HepG2 (cell line): ENCODE results near the gene LMOD1. TPM values are rescaled to one million over a fixed set of nuclear protein-coding genes. Genes with fewer than 3 reads are reported as not detected.

Experiments
- ARNT2 ChIP-seq: sonication (generic); formaldehyde crosslinking; IDR thresholded peaks from 2 replicates; pipeline ENCODE4 v1.8.0; 2022; ENCODE audit warnings: mild to moderate bottlenecking, low read depth, missing genetic modification reagents, moderate library complexity
- CEBPG ChIP-seq: IDR thresholded peaks from 2 replicates; pipeline ENCODE4 v1.6.1; 2016
- HNRNPL ChIP-seq: fragments of 200-400 bp; formaldehyde crosslinking; IDR thresholded peaks from 2 replicates; pipeline ENCODE4 v1.6.1; 2017; ENCODE audit warnings: mild to moderate bottlenecking, low read depth, low read length
- SMC3 ChIP-seq: IDR thresholded peaks from 2 replicates; pipeline ENCODE4 v1.6.1; 2011; ENCODE audit warnings: low read length, improper control_type of control experiment
- polyA plus RNA-seq, 8 experiments: library from polyadenylated mRNA; depleted of rRNA in 3 of 8; stranded (reverse) in 7 of 8; unstranded in 1 of 8; fragments of >200 nt; fragmentation: Illumina TruSeq in 4 of 8; extraction: Trizol in 4 of 8; gene quantifications; 2 replicates each; pipeline versions ENCODE4 v1.2.1 to v1.2.3, GENCODE V29; 2011 to 2016; ENCODE audit warnings: low read depth in 4 of 8, missing spikeins in 1 of 8, mixed read lengths in 1 of 8; ENCODE audit not compliant: insufficient read depth in 1 of 8
- total RNA-seq, 5 experiments: library from RNA; depleted of rRNA; stranded (reverse); fragments of >200 nt; fragmentation: Illumina TruSeq; extraction: Trizol; gene quantifications; 2 replicates each; pipeline ENCODE4 v1.2.3, GENCODE V29; 2016; ENCODE audit warnings: low read depth in 1 of 5
- TF ChIP-seq, protein P1 (sequence below): sonication (generic); formaldehyde crosslinking; IDR thresholded peaks from 2 replicates; pipeline ENCODE4 v1.5.1; 2020; ENCODE audit warnings: mild to moderate bottlenecking, missing genetic modification reagents, moderate library complexity
- TF ChIP-seq, protein P2 (sequence below): sonication (generic); formaldehyde crosslinking; IDR thresholded peaks from 2 replicates; pipeline ENCODE4 v1.4.0; 2020; ENCODE audit warnings: mild to moderate bottlenecking, missing genetic modification reagents, borderline replicate concordance
- TF ChIP-seq, protein P3 (sequence below): sonication (generic); formaldehyde crosslinking; IDR thresholded peaks from 2 replicates; pipeline ENCODE4 v1.4.0; 2020; ENCODE audit warnings: mild to moderate bottlenecking, missing genetic modification reagents
- TF ChIP-seq, protein P4 (sequence below): sonication (generic); formaldehyde crosslinking; IDR thresholded peaks from 2 replicates; pipeline ENCODE4 v1.4.0; 2020; ENCODE audit warnings: mild to moderate bottlenecking, missing genetic modification reagents
- TF ChIP-seq, protein P5 (sequence below): sonication (generic); formaldehyde crosslinking; IDR thresholded peaks from 2 replicates; pipeline ENCODE4 v1.4.0; 2020; ENCODE audit warnings: missing genetic modification reagents, borderline replicate concordance
- TF ChIP-seq, protein P6 (sequence below): sonication (generic); formaldehyde crosslinking; IDR thresholded peaks from 2 replicates; pipeline ENCODE4 v1.4.0; 2020; ENCODE audit warnings: missing genetic modification reagents, mild to moderate bottlenecking, borderline replicate concordance
- TF ChIP-seq, protein P7 (sequence below), 2 experiments: sonication (generic) in 1 of 2; formaldehyde crosslinking in 1 of 2; IDR thresholded peaks; 2 replicates each; pipeline versions ENCODE4 v1.5.1 to v1.6.1; 2011 to 2020; ENCODE audit warnings: borderline replicate concordance in 1 of 2, low read depth in 1 of 2, low read length in 1 of 2, mild to moderate bottlenecking in 1 of 2, missing genetic modification reagents in 1 of 2, moderate library complexity in 1 of 2

Gene LMOD1
- total and polyA plus RNA-seq, 2 of the 13 experiments (the other 11 are each of a cell fraction or from before 2014, with no cell fraction given): not detected

DNA sequence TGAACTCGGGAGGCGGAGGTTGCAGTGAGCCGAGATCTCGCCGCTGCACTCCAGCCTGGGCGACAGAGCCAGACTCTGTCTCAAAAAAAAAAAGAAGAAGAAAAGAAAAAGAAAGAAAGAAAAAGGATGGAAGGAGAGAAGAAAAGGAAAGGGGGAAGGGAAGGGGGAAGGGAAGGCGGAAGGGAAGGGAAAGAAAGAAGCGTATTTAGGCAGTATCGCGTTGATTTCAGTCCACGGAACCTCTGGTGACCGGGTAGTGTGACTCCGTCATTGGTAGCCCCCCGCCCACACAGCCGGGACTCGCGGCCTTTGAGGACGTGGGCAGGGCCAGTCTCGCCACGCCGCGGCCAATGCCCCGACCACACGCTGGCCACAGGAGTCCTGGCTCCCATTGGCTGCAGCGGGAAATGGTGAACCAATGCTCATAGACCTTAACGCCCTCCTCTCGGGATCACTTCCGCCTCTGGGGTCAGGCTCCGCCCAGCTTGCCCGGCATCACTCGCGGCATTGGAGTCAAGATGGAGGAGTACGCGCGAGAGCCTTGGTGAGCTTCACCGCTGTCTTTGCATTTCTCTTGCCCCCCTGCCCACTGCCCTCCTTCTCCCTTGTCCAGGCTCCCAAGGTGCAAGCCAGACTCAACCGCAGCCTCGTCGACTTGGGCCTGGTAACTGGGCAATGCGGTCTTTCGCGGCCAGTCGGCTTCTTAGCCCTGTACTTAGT, 8.8 kb upstream of the LMOD1 start, which contains the start of gene TIMM17A (continued):
- TF ChIP-seq, protein P1, sequence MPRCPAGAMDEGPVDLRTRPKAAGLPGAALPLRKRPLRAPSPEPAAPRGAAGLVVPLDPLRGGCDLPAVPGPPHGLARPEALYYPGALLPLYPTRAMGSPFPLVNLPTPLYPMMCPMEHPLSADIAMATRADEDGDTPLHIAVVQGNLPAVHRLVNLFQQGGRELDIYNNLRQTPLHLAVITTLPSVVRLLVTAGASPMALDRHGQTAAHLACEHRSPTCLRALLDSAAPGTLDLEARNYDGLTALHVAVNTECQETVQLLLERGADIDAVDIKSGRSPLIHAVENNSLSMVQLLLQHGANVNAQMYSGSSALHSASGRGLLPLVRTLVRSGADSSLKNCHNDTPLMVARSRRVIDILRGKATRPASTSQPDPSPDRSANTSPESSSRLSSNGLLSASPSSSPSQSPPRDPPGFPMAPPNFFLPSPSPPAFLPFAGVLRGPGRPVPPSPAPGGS (CRISPR knock-in tag): peak; percentile 76
- TF ChIP-seq CEBPG (CRISPR knock-in tag) (peak; percentile 43; the same call in 1 of the 2 replicates), HNRNPL (0 out of 2 replicates have a peak, but pooled peaks have one; percentile 41), ARNT2 (CRISPR knock-in tag) (no peak; the same call in 1 of the 2 replicates), SMC3 (no peak)
- TF ChIP-seq, protein P2, sequence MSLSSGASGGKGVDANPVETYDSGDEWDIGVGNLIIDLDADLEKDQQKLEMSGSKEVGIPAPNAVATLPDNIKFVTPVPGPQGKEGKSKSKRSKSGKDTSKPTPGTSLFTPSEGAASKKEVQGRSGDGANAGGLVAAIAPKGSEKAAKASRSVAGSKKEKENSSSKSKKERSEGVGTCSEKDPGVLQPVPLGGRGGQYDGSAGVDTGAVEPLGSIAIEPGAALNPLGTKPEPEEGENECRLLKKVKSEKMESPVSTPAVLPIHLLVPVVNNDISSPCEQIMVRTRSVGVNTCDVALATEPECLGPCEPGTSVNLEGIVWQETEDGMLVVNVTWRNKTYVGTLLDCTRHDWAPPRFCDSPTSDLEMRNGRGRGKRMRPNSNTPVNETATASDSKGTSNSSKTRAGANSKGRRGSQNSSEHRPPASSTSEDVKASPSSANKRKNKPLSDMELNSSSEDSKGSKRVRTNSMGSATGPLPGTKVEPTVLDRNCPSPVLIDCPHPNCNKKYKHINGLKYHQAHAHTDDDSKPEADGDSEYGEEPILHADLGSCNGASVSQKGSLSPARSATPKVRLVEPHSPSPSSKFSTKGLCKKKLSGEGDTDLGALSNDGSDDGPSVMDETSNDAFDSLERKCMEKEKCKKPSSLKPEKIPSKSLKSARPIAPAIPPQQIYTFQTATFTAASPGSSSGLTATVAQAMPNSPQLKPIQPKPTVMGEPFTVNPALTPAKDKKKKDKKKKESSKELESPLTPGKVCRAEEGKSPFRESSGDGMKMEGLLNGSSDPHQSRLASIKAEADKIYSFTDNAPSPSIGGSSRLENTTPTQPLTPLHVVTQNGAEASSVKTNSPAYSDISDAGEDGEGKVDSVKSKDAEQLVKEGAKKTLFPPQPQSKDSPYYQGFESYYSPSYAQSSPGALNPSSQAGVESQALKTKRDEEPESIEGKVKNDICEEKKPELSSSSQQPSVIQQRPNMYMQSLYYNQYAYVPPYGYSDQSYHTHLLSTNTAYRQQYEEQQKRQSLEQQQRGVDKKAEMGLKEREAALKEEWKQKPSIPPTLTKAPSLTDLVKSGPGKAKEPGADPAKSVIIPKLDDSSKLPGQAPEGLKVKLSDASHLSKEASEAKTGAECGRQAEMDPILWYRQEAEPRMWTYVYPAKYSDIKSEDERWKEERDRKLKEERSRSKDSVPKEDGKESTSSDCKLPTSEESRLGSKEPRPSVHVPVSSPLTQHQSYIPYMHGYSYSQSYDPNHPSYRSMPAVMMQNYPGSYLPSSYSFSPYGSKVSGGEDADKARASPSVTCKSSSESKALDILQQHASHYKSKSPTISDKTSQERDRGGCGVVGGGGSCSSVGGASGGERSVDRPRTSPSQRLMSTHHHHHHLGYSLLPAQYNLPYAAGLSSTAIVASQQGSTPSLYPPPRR (CRISPR knock-in tag): no peak
- TF ChIP-seq, protein P3, sequence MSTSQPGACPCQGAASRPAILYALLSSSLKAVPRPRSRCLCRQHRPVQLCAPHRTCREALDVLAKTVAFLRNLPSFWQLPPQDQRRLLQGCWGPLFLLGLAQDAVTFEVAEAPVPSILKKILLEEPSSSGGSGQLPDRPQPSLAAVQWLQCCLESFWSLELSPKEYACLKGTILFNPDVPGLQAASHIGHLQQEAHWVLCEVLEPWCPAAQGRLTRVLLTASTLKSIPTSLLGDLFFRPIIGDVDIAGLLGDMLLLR (CRISPR knock-in tag): peak; percentile 47; the same call in 1 of the 2 replicates
- TF ChIP-seq, protein P4, sequence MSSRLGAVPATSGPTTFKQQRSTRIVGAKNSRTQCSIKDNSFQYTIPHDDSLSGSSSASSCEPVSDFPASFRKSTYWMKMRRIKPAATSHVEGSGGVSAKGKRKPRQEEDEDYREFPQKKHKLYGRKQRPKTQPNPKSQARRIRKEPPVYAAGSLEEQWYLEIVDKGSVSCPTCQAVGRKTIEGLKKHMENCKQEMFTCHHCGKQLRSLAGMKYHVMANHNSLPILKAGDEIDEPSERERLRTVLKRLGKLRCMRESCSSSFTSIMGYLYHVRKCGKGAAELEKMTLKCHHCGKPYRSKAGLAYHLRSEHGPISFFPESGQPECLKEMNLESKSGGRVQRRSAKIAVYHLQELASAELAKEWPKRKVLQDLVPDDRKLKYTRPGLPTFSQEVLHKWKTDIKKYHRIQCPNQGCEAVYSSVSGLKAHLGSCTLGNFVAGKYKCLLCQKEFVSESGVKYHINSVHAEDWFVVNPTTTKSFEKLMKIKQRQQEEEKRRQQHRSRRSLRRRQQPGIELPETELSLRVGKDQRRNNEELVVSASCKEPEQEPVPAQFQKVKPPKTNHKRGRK: peak; percentile 98
- TF ChIP-seq, protein P5, sequence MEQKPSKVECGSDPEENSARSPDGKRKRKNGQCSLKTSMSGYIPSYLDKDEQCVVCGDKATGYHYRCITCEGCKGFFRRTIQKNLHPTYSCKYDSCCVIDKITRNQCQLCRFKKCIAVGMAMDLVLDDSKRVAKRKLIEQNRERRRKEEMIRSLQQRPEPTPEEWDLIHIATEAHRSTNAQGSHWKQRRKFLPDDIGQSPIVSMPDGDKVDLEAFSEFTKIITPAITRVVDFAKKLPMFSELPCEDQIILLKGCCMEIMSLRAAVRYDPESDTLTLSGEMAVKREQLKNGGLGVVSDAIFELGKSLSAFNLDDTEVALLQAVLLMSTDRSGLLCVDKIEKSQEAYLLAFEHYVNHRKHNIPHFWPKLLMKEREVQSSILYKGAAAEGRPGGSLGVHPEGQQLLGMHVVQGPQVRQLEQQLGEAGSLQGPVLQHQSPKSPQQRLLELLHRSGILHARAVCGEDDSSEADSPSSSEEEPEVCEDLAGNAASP (CRISPR knock-in tag): peak; percentile 33; the same call in 1 of the 2 replicates
- TF ChIP-seq, protein P6, sequence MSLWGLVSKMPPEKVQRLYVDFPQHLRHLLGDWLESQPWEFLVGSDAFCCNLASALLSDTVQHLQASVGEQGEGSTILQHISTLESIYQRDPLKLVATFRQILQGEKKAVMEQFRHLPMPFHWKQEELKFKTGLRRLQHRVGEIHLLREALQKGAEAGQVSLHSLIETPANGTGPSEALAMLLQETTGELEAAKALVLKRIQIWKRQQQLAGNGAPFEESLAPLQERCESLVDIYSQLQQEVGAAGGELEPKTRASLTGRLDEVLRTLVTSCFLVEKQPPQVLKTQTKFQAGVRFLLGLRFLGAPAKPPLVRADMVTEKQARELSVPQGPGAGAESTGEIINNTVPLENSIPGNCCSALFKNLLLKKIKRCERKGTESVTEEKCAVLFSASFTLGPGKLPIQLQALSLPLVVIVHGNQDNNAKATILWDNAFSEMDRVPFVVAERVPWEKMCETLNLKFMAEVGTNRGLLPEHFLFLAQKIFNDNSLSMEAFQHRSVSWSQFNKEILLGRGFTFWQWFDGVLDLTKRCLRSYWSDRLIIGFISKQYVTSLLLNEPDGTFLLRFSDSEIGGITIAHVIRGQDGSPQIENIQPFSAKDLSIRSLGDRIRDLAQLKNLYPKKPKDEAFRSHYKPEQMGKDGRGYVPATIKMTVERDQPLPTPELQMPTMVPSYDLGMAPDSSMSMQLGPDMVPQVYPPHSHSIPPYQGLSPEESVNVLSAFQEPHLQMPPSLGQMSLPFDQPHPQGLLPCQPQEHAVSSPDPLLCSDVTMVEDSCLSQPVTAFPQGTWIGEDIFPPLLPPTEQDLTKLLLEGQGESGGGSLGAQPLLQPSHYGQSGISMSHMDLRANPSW (CRISPR knock-in tag): 0 out of 2 replicates have a peak, but pooled peaks have one; percentile 16
- TF ChIP-seq, protein P7, sequence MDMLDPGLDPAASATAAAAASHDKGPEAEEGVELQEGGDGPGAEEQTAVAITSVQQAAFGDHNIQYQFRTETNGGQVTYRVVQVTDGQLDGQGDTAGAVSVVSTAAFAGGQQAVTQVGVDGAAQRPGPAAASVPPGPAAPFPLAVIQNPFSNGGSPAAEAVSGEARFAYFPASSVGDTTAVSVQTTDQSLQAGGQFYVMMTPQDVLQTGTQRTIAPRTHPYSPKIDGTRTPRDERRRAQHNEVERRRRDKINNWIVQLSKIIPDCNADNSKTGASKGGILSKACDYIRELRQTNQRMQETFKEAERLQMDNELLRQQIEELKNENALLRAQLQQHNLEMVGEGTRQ (IDR thresholded peaks at IDR 0.05; ENCODE audit: low read depth, low read length): no peak
- TF ChIP-seq, protein P7 (CRISPR knock-in tag; IDR thresholded peaks at IDR 0.05; ENCODE audit: borderline replicate concordance): no peak
